OCI-LY7 (cell line): ENCODE data around the gene ERGIC1. TPM values are rescaled to one million over a fixed set of nuclear protein-coding genes. Genes with fewer than 3 reads are reported as not detected.

Source experiments
- BruUV-seq: library from RNA; stranded (reverse); fragments of 400-500 nt; replicated peaks from 2 replicates; lab custom pipeline; 2021; lab: Mats Ljungman, UMichigan
- CTCF ChIA-PET: fragments of 300-600 bp; sonication (Branson Sonifier 250); formaldehyde crosslinking; loops from one replicate; lab custom pipeline; 2022; ENCODE audit warnings: antibody characterized with exemption; ENCODE audit not compliant: unreplicated experiment; lab: Charles Lee
- POLR2A ChIA-PET: fragments of 300-600 bp; sonication (Branson Sonifier 250); formaldehyde crosslinking; loops from one replicate; lab custom pipeline; 2022; ENCODE audit warnings: antibody characterized with exemption; lab: Charles Lee
- DNase-seq: peaks from one replicate; pipeline ENCODE4 v3.0.0-alpha.2; 2015; ENCODE audit warnings: low spot score
- H2AFZ ChIP-seq: fragments of 200-600 bp; sonication (generic), shearing (Covaris generic); 2 replicates; pipeline ENCODE4 v1.6.1; 2014; ENCODE audit warnings: mild to moderate bottlenecking, antibody characterized with exemption, low read length, moderate library complexity
- H3K27ac ChIP-seq: fragments of 200-600 bp; sonication (generic); 2 replicates; pipeline ENCODE4 v1.5.1; 2014; ENCODE audit warnings: mixed run types, low read depth, mild to moderate bottlenecking, moderate library complexity, low read length, inconsistent platforms; ENCODE audit not compliant: poor library complexity, severe bottlenecking
- H3K36me3 ChIP-seq: fragments of 200-600 bp; sonication (generic); 2 replicates; pipeline ENCODE4 v1.6.1; 2014; ENCODE audit warnings: mild to moderate bottlenecking, antibody characterized with exemption, low read length, moderate library complexity, mixed read lengths; ENCODE audit not compliant: insufficient read depth
- H3K4me1 ChIP-seq: fragments of 200-600 bp; sonication (generic); 2 replicates; pipeline ENCODE4 v1.5.1; 2014; ENCODE audit warnings: mild to moderate bottlenecking, low read length; ENCODE audit not compliant: insufficient read depth, poor library complexity, severe bottlenecking
- H3K4me2 ChIP-seq: fragments of 200-600 bp; sonication (generic); 2 replicates; pipeline ENCODE4 v1.6.1; 2014; ENCODE audit warnings: mild to moderate bottlenecking, low read length
- H3K4me3 ChIP-seq: fragments of 200-600 bp; sonication (generic); 2 replicates; pipeline ENCODE4 v1.5.1; 2014; ENCODE audit warnings: mild to moderate bottlenecking, low read depth, low read length; ENCODE audit not compliant: poor library complexity, severe bottlenecking
- H3K79me2 ChIP-seq: fragments of 200-600 bp; sonication (generic); 2 replicates; pipeline ENCODE4 v1.6.1; 2016; ENCODE audit warnings: low read depth, mild to moderate bottlenecking, low read length, moderate library complexity, mixed read lengths; ENCODE audit not compliant: insufficient read depth
- H3K9me2 ChIP-seq: fragments of 200-600 bp; sonication (generic); 2 replicates; pipeline ENCODE4 v1.6.1; 2016; ENCODE audit warnings: mild to moderate bottlenecking, low read length, mixed read lengths; ENCODE audit not compliant: insufficient read depth
- H3K9me3 ChIP-seq: fragments of 200-600 bp; sonication (generic); 2 replicates; pipeline ENCODE4 v1.6.1; 2014; ENCODE audit warnings: mild to moderate bottlenecking, mixed run types, low read length, mixed read lengths
- H4K20me1 ChIP-seq: fragments of 200-600 bp; sonication (generic); 2 replicates; pipeline ENCODE4 v1.6.1; 2014; ENCODE audit warnings: mild to moderate bottlenecking, antibody characterized with exemption, low read length, moderate library complexity, mixed read lengths; ENCODE audit not compliant: insufficient read depth
- CTCF ChIP-seq: fragments of 200-600 bp; sonication (generic); conservative IDR thresholded peaks from 2 replicates; pipeline ENCODE4 v1.5.1; 2014; ENCODE audit warnings: mild to moderate bottlenecking, antibody characterized with exemption, low read length, moderate library complexity, mixed read lengths
- EZH2phosphoT487 ChIP-seq: fragments of 200-600 bp; sonication (generic); IDR thresholded peaks from 2 replicates; pipeline ENCODE4 v1.6.1; 2018; ENCODE audit warnings: low read depth, borderline replicate concordance, mild to moderate bottlenecking, mixed run types, antibody characterized with exemption, low read length, moderate library complexity, mixed read lengths
- intact Hi-C: fragments of 100-400 bp; cut with micrococcal nuclease; formaldehyde crosslinking; loops from one replicate; pipeline ENCODE4 v1.10.0; 2022; ENCODE audit not compliant: unreplicated experiment
- total RNA-seq, 2 experiments: library from RNA; depleted of rRNA in 1 of 2; stranded (reverse); fragments of >200 nt in 1 of 2; shearing (Covaris generic) in 1 of 2; gene quantifications; 2 replicates each; pipeline ENCODE4 v1.2.3, GENCODE V29; 2014 to 2022

ERGIC1 gene
- total RNA-seq, 2 experiments from 2014 or later = 125 to 178 TPM

GRCh38 chr5:172871982-172872381, 37.9 kb downstream of the ERGIC1 start:
- CTCF ChIA-PET = no interaction called here
- Histone ChIP-seq H3K9me3 (no peaks in the 10 kb centered on the region), H2AFZ (no peak overlapping the region), H3K9me2 (no peaks in the 10 kb centered on the region), H3K4me3 (no peak overlapping the region), H3K4me1 (peaks cover 6% of the 10 kb centered on the region), H3K27ac (no peak overlapping the region), H3K79me2 (peaks cover 7% of the 10 kb centered on the region; the same call in 1 of the 2 replicates), H3K36me3 (peaks cover 23% of the 10 kb centered on the region; the same call in 1 of the 2 replicates), H3K4me2 (no peak overlapping the region), H4K20me1 (peaks cover 8% of the 10 kb centered on the region; the same call in 1 of the 2 replicates)
- BruUV-seq = no TSS peak
- POLR2A ChIA-PET = no interaction called here
- intact Hi-C loops = no loop called here
- no peak for DNase-seq
- TF ChIP-seq CTCF (no peak), EZH2phosphoT487 (no peak)

- ChIA-PET POLR2A (no interaction called here), CTCF (no interaction called here)
- H3K79me2 ChIP-seq = peaks cover 7% of the 10 kb centered on the region; the same call in 1 of the 2 replicates
- no peak overlapping the region for H3K27ac ChIP-seq
- DNase-seq = no peak
- H3K4me2 ChIP-seq = no peak overlapping the region
- peaks cover 6% of the 10 kb centered on the region; the same call in 1 of the 2 replicates for H4K20me1 ChIP-seq
- intact Hi-C loops = no loop called here
- H3K4me3 ChIP-seq = no peak overlapping the region
- no peak overlapping the region for H2AFZ ChIP-seq
- H3K36me3 ChIP-seq = peaks cover 21% of the 10 kb centered on the region; the same call in 1 of the 2 replicates
- H3K4me1 ChIP-seq = peaks cover 6% of the 10 kb centered on the region
- no TSS peak for BruUV-seq
- TF ChIP-seq EZH2phosphoT487 (no peak), CTCF (no peak)
- no peaks in the 10 kb centered on the region for H3K9me3 ChIP-seq
- no peaks in the 10 kb centered on the region for H3K9me2 ChIP-seq
Measured at GRCh38 chr5:172872997-172873491, 39.0 kb downstream of the ERGIC1 start.

DNA sequence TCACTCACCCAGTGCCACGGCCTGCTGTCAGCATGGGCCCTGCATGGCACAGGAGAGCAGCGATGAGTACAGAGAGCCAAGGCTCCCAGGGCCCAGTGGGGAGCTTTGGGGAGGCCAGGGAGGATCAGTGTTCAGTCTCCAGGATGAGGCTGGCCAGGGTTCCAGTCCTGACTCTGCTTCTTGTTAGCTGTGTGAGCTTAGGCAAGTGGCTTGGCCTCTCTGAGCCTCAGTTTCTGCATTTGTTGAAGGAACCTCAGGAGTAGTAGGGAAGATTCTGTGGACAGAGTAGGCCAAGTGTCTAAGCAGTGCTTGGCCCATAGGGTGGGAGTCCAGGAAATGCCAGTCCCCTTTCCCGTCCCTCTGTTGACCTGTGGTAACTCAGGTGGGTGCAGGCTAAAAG, 39.5 kb downstream of the ERGIC1 start:
- peaks cover 6% of the 10 kb centered on the region for H3K4me1 ChIP-seq
- no peak overlapping the region for H2AFZ ChIP-seq
- ChIA-PET CTCF (no interaction called here), POLR2A (no interaction called here)
- DNase-seq = no peak
- no peak overlapping the region for H3K4me3 ChIP-seq
- peaks cover 17% of the 10 kb centered on the region; the same call in 1 of the 2 replicates for H3K36me3 ChIP-seq
- no peak overlapping the region for H3K4me2 ChIP-seq
- H4K20me1 ChIP-seq = peaks cover 6% of the 10 kb centered on the region; the same call in 1 of the 2 replicates
- peaks cover 7% of the 10 kb centered on the region; the same call in 1 of the 2 replicates for H3K79me2 ChIP-seq
- TF ChIP-seq EZH2phosphoT487 (no peak), CTCF (no peak)
- no peaks in the 10 kb centered on the region for H3K9me2 ChIP-seq
- intact Hi-C loops = no loop called here
- no TSS peak for BruUV-seq
- H3K27ac ChIP-seq = no peak overlapping the region
- H3K9me3 ChIP-seq = no peaks in the 10 kb centered on the region
